ENCODE data around the gene NRIP1. TPM values are rescaled to one million over a fixed set of nuclear protein-coding genes. Genes with fewer than 3 reads are reported as not detected.

The NRIP1 gene
- total and polyA plus RNA-seq, 4 donors: 17.0 to 77.9 (median 32.6) TPM

- peak overlapping the region; percentile 6 for H3K27ac ChIP-seq (ENCODE audit: low read depth, low read length)
Measured at GRCh38 chr21:15005391-15005790, 59.4 kb downstream of the NRIP1 start.

GRCh38 chr21:15004721-15005370 lies 60.0 kb downstream of the NRIP1 start:
- no peak overlapping the region for H3K4me3 ChIP-seq (ENCODE audit: low read depth, low read length)
- H3K4me1 ChIP-seq (ENCODE audit: control insufficient read depth, insufficient read depth, low read length): peaks cover 7% of the 10 kb centered on the region
- no peaks in the 10 kb centered on the region for H3K27me3 ChIP-seq (ENCODE audit: control insufficient read depth, insufficient read depth, low read length)
- WGBS (ENCODE audit: insufficient coverage): no CpG with 5 or more reads among the region's 2 CpGs
- no peak for DNase-seq (ENCODE audit: low read depth in 4 of 6, low spot score in 6 of 6)
- H3K27ac ChIP-seq (ENCODE audit: low read depth, low read length): no peak overlapping the region
- no peaks in the 10 kb centered on the region for H3K9me3 ChIP-seq (ENCODE audit: control insufficient read depth, insufficient read depth, low read length)
- H3K36me3 ChIP-seq (ENCODE audit: control insufficient read depth, insufficient read depth, low read length): no peaks in the 10 kb centered on the region

More at GRCh38 chr21:15005391-15005790, 59.4 kb downstream of the NRIP1 start:
- whole genome bisulfite sequencing (ENCODE audit: insufficient coverage): 10% methylated on average over 5 of the region's 6 CpGs
- H3K36me3 ChIP-seq (ENCODE audit: control insufficient read depth, insufficient read depth, low read length): no peaks in the 10 kb centered on the region
- H3K9me3 ChIP-seq (ENCODE audit: control insufficient read depth, insufficient read depth, low read length): no peaks in the 10 kb centered on the region
- H3K27me3 ChIP-seq (ENCODE audit: control insufficient read depth, insufficient read depth, low read length): no peaks in the 10 kb centered on the region
- peaks cover 7% of the 10 kb centered on the region for H3K4me1 ChIP-seq (ENCODE audit: control insufficient read depth, insufficient read depth, low read length)
- peak in 2 of 6 donors; percentile 58 to 68 for DNase-seq (ENCODE audit: low read depth in 4 of 6, low spot score in 6 of 6)
- H3K4me3 ChIP-seq (ENCODE audit: low read depth, low read length): no peak overlapping the region

- H3K4me1 ChIP-seq (ENCODE audit: control insufficient read depth, insufficient read depth, low read length): peaks cover 7% of the 10 kb centered on the region
- no peaks in the 10 kb centered on the region for H3K36me3 ChIP-seq (ENCODE audit: control insufficient read depth, insufficient read depth, low read length)
- no peaks in the 10 kb centered on the region for H3K9me3 ChIP-seq (ENCODE audit: control insufficient read depth, insufficient read depth, low read length)
- peak in 2 of 6 donors; percentile 58 to 64 for DNase-seq (ENCODE audit: low read depth in 4 of 6, low spot score in 6 of 6)
- no peak overlapping the region for H3K4me3 ChIP-seq (ENCODE audit: low read depth, low read length)
- H3K27me3 ChIP-seq (ENCODE audit: control insufficient read depth, insufficient read depth, low read length): no peaks in the 10 kb centered on the region
- WGBS (ENCODE audit: insufficient coverage): 40% methylated on average over 1 of the region's 6 CpGs
- no peak overlapping the region for H3K27ac ChIP-seq (ENCODE audit: low read depth, low read length)
Measured at GRCh38 chr21:15003463-15004135, 61.2 kb downstream of the NRIP1 start.

GRCh38 chr21:15001857-15002606 lies 62.8 kb downstream of the NRIP1 start:
- WGBS (ENCODE audit: insufficient coverage): 34% methylated on average over 15 of the region's 15 CpGs
- DNase-seq (ENCODE audit: low read depth in 4 of 6, low spot score in 6 of 6): peak in 1 of 6 donors; percentile 74
- H3K4me1 ChIP-seq (ENCODE audit: control insufficient read depth, insufficient read depth, low read length): peaks cover 7% of the 10 kb centered on the region
- H3K4me3 ChIP-seq (ENCODE audit: low read depth, low read length): no peak overlapping the region
- H3K9me3 ChIP-seq (ENCODE audit: control insufficient read depth, insufficient read depth, low read length): no peaks in the 10 kb centered on the region
- no peak overlapping the region for H3K27ac ChIP-seq (ENCODE audit: low read depth, low read length)
- H3K27me3 ChIP-seq (ENCODE audit: control insufficient read depth, insufficient read depth, low read length): no peaks in the 10 kb centered on the region
- H3K36me3 ChIP-seq (ENCODE audit: control insufficient read depth, insufficient read depth, low read length): no peaks in the 10 kb centered on the region

- no peak overlapping the region for H3K4me3 ChIP-seq (ENCODE audit: low read depth, low read length)
- peaks cover 7% of the 10 kb centered on the region for H3K4me1 ChIP-seq (ENCODE audit: control insufficient read depth, insufficient read depth, low read length)
- DNase-seq (ENCODE audit: low read depth in 4 of 6, low spot score in 6 of 6): no peak
- no peaks in the 10 kb centered on the region for H3K9me3 ChIP-seq (ENCODE audit: control insufficient read depth, insufficient read depth, low read length)
- H3K27me3 ChIP-seq (ENCODE audit: control insufficient read depth, insufficient read depth, low read length): no peaks in the 10 kb centered on the region
- no peak overlapping the region for H3K27ac ChIP-seq (ENCODE audit: low read depth, low read length)
- WGBS (ENCODE audit: insufficient coverage): 40% methylated on average over 1 of the region's 2 CpGs
- H3K36me3 ChIP-seq (ENCODE audit: control insufficient read depth, insufficient read depth, low read length): no peaks in the 10 kb centered on the region
Measured at GRCh38 chr21:15001113-15001512, 63.7 kb downstream of the NRIP1 start.

GRCh38 chr21:15000081-15000480 lies 64.7 kb downstream of the NRIP1 start:
- Histone ChIP-seq H3K27ac (ENCODE audit: low read depth, low read length) (no peak overlapping the region), H3K36me3 (ENCODE audit: control insufficient read depth, insufficient read depth, low read length) (no peaks in the 10 kb centered on the region), H3K4me3 (ENCODE audit: low read depth, low read length) (no peak overlapping the region), H3K4me1 (ENCODE audit: control insufficient read depth, insufficient read depth, low read length) (peaks cover 3% of the 10 kb centered on the region), H3K9me3 (ENCODE audit: control insufficient read depth, insufficient read depth, low read length) (no peaks in the 10 kb centered on the region), H3K27me3 (ENCODE audit: control insufficient read depth, insufficient read depth, low read length) (no peaks in the 10 kb centered on the region)
- WGBS (ENCODE audit: insufficient coverage): no CpG with 5 or more reads among the region's 1 CpG
- DNase-seq (ENCODE audit: low read depth in 4 of 6, low spot score in 6 of 6): no peak

- Histone ChIP-seq H3K36me3 (ENCODE audit: control insufficient read depth, insufficient read depth, low read length) (no peaks in the 10 kb centered on the region), H3K27me3 (ENCODE audit: control insufficient read depth, insufficient read depth, low read length) (no peaks in the 10 kb centered on the region), H3K9me3 (ENCODE audit: control insufficient read depth, insufficient read depth, low read length) (no peaks in the 10 kb centered on the region), H3K27ac (ENCODE audit: low read depth, low read length) (no peak overlapping the region), H3K4me3 (ENCODE audit: low read depth, low read length) (no peak overlapping the region), H3K4me1 (ENCODE audit: control insufficient read depth, insufficient read depth, low read length) (peaks cover 3% of the 10 kb centered on the region)
- WGBS (ENCODE audit: insufficient coverage): 83% methylated on average over 1 of the region's 4 CpGs
- no peak for DNase-seq (ENCODE audit: low read depth in 4 of 6, low spot score in 6 of 6)
Measured at GRCh38 chr21:14998784-14999183, 66.0 kb downstream of the NRIP1 start.

GRCh38 chr21:14998336-14998735 lies 66.5 kb downstream of the NRIP1 start:
- DNase-seq (ENCODE audit: low read depth in 4 of 6, low spot score in 6 of 6): no peak
- H3K4me1 ChIP-seq (ENCODE audit: control insufficient read depth, insufficient read depth, low read length): peaks cover under 1% of the 10 kb centered on the region
- H3K27ac ChIP-seq (ENCODE audit: low read depth, low read length): no peak overlapping the region
- no peak overlapping the region for H3K4me3 ChIP-seq (ENCODE audit: low read depth, low read length)
- no peaks in the 10 kb centered on the region for H3K9me3 ChIP-seq (ENCODE audit: control insufficient read depth, insufficient read depth, low read length)
- WGBS (ENCODE audit: insufficient coverage): 100% methylated on average over 2 of the region's 3 CpGs
- no peaks in the 10 kb centered on the region for H3K36me3 ChIP-seq (ENCODE audit: control insufficient read depth, insufficient read depth, low read length)
- no peaks in the 10 kb centered on the region for H3K27me3 ChIP-seq (ENCODE audit: control insufficient read depth, insufficient read depth, low read length)

- H3K36me3 ChIP-seq (ENCODE audit: control insufficient read depth, insufficient read depth, low read length): no peaks in the 10 kb centered on the region
- H3K4me1 ChIP-seq (ENCODE audit: control insufficient read depth, insufficient read depth, low read length): no peaks in the 10 kb centered on the region
- no peaks in the 10 kb centered on the region for H3K27me3 ChIP-seq (ENCODE audit: control insufficient read depth, insufficient read depth, low read length)
- 100% methylated on average over 3 of the region's 9 CpGs for WGBS (ENCODE audit: insufficient coverage)
- no peak overlapping the region for H3K27ac ChIP-seq (ENCODE audit: low read depth, low read length)
- no peak overlapping the region for H3K4me3 ChIP-seq (ENCODE audit: low read depth, low read length)
- no peaks in the 10 kb centered on the region for H3K9me3 ChIP-seq (ENCODE audit: control insufficient read depth, insufficient read depth, low read length)
- peak in 1 of 6 donors; percentile 21 for DNase-seq (ENCODE audit: low read depth in 4 of 6, low spot score in 6 of 6)
Measured at GRCh38 chr21:14995695-14996490, 68.9 kb downstream of the NRIP1 start.
